CD14-positive monocyte (primary cell): Measurements from ENCODE around the gene CX3CL1. TPM values are rescaled to one million over a fixed set of nuclear protein-coding genes. Genes with fewer than 3 reads are reported as not detected.

ENCODE experiments used
- DNase-seq, 3 donors: peaks; one replicate each; pipeline ENCODE4 v3.0.0-alpha.2; 2011 to 2022
- H2AFZ ChIP-seq: 2 replicates; pipeline ENCODE4 v1.6.0; 2012; ENCODE audit warnings: mild to moderate bottlenecking, low read depth, low read length, inconsistent platforms; ENCODE audit not compliant: insufficient read depth, poor library complexity, severe bottlenecking
- H3K27ac ChIP-seq, 2 donors: 1 replicate in 1 of 2; 2 replicates in 1 of 2; pipeline ENCODE4 v1.5.1; 2012 to 2013; ENCODE audit warnings: low read length in 2 of 2, control low read depth in 1 of 2, inconsistent platforms in 1 of 2, low read depth in 1 of 2, mild to moderate bottlenecking in 1 of 2
- H3K27me3 ChIP-seq, 2 donors: one replicate each; pipeline versions ENCODE4 v1.6.0 to v1.6.1; 2011 to 2013; ENCODE audit warnings: low read length in 2 of 2; ENCODE audit not compliant: control insufficient read depth in 2 of 2, insufficient read depth in 2 of 2
- H3K36me3 ChIP-seq, 2 donors: replicated peaks in 1 of 2; 1 replicate in 1 of 2; 2 replicates in 1 of 2; pipeline versions ENCODE4 v1.5.1 to v1.6.1; 2012 to 2013; ENCODE audit warnings: low read length in 2 of 2, control low read depth in 1 of 2, inconsistent platforms in 1 of 2, mild to moderate bottlenecking in 1 of 2; ENCODE audit not compliant: insufficient read depth in 2 of 2, control insufficient read depth in 1 of 2
- H3K4me1 ChIP-seq, 2 donors: 1 replicate in 1 of 2; 2 replicates in 1 of 2; pipeline versions ENCODE4 v1.5.1 to v1.6.1; 2012 to 2013; ENCODE audit warnings: low read length in 2 of 2, control low read depth in 1 of 2, inconsistent platforms in 1 of 2, mild to moderate bottlenecking in 1 of 2, moderate library complexity in 1 of 2; ENCODE audit not compliant: insufficient read depth in 2 of 2, control insufficient read depth in 1 of 2
- H3K4me2 ChIP-seq: replicated peaks from 2 replicates; pipeline ENCODE3; 2012; ENCODE audit warnings: low read length, moderate library complexity, mild to moderate bottlenecking; ENCODE audit not compliant: poor library complexity, severe bottlenecking; ENCODE audit errors: extremely low read depth
- H3K4me3 ChIP-seq, 3 experiments: fragments of 200-600 bp in 1 of 3; sonication (generic) in 1 of 3; replicated peaks in 1 of 3; 1 replicate in 2 of 3; 2 replicates in 1 of 3; pipeline ENCODE4 v1.5.1; 2011 to 2013; ENCODE audit warnings: low read length in 3 of 3, mild to moderate bottlenecking in 3 of 3, control low read depth in 2 of 3, low read depth in 2 of 3, inconsistent platforms in 1 of 3, moderate library complexity in 1 of 3
- H3K79me2 ChIP-seq: 2 replicates; pipeline ENCODE4 v1.6.0; 2012; ENCODE audit warnings: mild to moderate bottlenecking, control low read depth, inconsistent platforms, low read length, moderate library complexity; ENCODE audit not compliant: insufficient read depth
- H3K9ac ChIP-seq: 2 replicates; pipeline ENCODE4 v1.6.0; 2017; ENCODE audit warnings: low read length, mild to moderate bottlenecking; ENCODE audit not compliant: insufficient read depth, poor library complexity, severe bottlenecking
- H3K9me3 ChIP-seq, 2 donors: replicated peaks in 1 of 2; 1 replicate in 1 of 2; 2 replicates in 1 of 2; pipeline versions ENCODE4 v1.5.1 to v1.6.1; 2012 to 2013; ENCODE audit warnings: low read length in 2 of 2, control low read depth in 1 of 2; ENCODE audit not compliant: control insufficient read depth in 1 of 2, insufficient read depth in 1 of 2
- H4K20me1 ChIP-seq: 2 replicates; pipeline ENCODE4 v1.6.0; 2012; ENCODE audit warnings: mild to moderate bottlenecking, low read length, control low read depth, moderate library complexity; ENCODE audit not compliant: insufficient read depth
- H3K27ac Mint-ChIP-seq, 7 donors: one replicate each; pipeline ENCODE4 v1.8.0; 2020; ENCODE audit warnings: mild to moderate bottlenecking in 7 of 7, mixed read lengths in 7 of 7, moderate library complexity in 6 of 7, inconsistent platforms in 2 of 7
- H3K27me3 Mint-ChIP-seq, 3 donors: one replicate each; pipeline ENCODE4 v1.8.0; 2021 to 2022; ENCODE audit warnings: low read depth in 3 of 3, mild to moderate bottlenecking in 3 of 3, mixed read lengths in 3 of 3, moderate library complexity in 3 of 3, inconsistent platforms in 1 of 3
- H3K36me3 Mint-ChIP-seq, 2 donors: one replicate each; pipeline ENCODE4 v1.8.0; 2020; ENCODE audit warnings: mixed read lengths in 2 of 2, inconsistent platforms in 1 of 2, mild to moderate bottlenecking in 1 of 2
- H3K4me1 Mint-ChIP-seq: one replicate; pipeline ENCODE4 v1.8.0; 2020; ENCODE audit warnings: mild to moderate bottlenecking, mixed read lengths
- H3K4me3 Mint-ChIP-seq, 2 donors: one replicate each; pipeline ENCODE4 v1.8.0; 2020; ENCODE audit warnings: mild to moderate bottlenecking in 2 of 2, mixed read lengths in 2 of 2, moderate library complexity in 1 of 2
- H3K9me3 Mint-ChIP-seq, 7 donors: one replicate each; pipeline ENCODE4 v1.8.0; 2020 to 2022; ENCODE audit warnings: mixed read lengths in 7 of 7, mild to moderate bottlenecking in 6 of 7, moderate library complexity in 6 of 7, inconsistent platforms in 2 of 7
- WGBS: methylation state at CpG from one replicate; pipeline ENCODE4 v1.1.5; 2013; ENCODE audit warnings: missing lambda C conversion rate; ENCODE audit not compliant: insufficient coverage; 5-methylcytosine and 5-hydroxymethylcytosine counted together
- intact Hi-C, 2 donors: fragments of 100-400 bp; cut with micrococcal nuclease; formaldehyde crosslinking; loops; one replicate each; pipeline versions ENCODE4 v1.15.0 to v1.15.1; 2023
- polyA plus RNA-seq, 3 donors: library from polyadenylated mRNA; depleted of rRNA in 1 of 3; unstranded in 2 of 3; stranded (reverse) in 1 of 3; fragments of 300-500 nt in 2 of 3; fragments of >200 nt in 1 of 3; fragmentation: Illumina TruSeq in 2 of 3; gene quantifications; 1 replicate in 2 of 3; 2 replicates in 1 of 3; pipeline ENCODE4 v1.2.3, GENCODE V29; 2012 to 2021
- TF ChIP-seq, protein P1 (sequence below): fragments of 200-600 bp; IDR thresholded peaks from one replicate; pipeline ENCODE4 v1.8.0; 2022; ENCODE audit warnings: antibody characterized with exemption, mild to moderate bottlenecking

The CX3CL1 gene
- polyA plus RNA-seq, 3 donors: not detected

DNA sequence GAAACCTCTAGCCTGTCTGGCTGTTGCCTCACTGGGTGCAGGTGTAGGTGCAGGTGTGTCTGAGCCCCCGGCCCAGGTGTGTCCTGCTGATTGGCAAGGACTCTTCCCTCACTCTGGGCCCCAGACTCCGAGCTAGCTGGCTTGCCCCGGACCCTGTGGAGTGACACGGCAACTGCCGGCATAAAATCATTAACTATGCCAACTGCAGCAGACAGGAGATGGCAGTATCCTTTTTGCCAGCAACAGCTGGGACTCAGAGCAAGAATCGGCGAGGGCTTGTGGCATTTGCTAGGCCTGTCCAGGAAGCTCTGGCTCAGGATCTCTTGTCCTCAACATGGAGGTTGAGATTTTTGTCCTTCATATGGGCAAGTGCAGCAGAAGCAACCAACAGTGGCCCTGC, 54.1 kb downstream of the CX3CL1 start:
- Histone ChIP-seq H3K4me1 (no peaks in the 10 kb centered on the region), H2AFZ (no peak overlapping the region), H3K9me3 (no peaks in the 10 kb centered on the region), H3K27ac (no peak overlapping the region), H3K36me3 (peaks cover 38 to 50% of the 10 kb centered on the region in 2 donors), H3K9ac (no peak overlapping the region), H3K4me3 (no peak overlapping the region), H3K79me2 (no peaks in the 10 kb centered on the region), H4K20me1 (no peaks in the 10 kb centered on the region), H3K4me2 (no peak overlapping the region), H3K27me3 (no peaks in the 10 kb centered on the region)
- Mint-ChIP-seq H3K36me3 (peaks cover 42 to 53% of the 10 kb centered on the region in 2 donors), H3K4me3 (no peak overlapping the region), H3K27me3 (no peaks in the 10 kb centered on the region), H3K4me1 (peaks cover 4% of the 10 kb centered on the region), H3K27ac (no peak overlapping the region), H3K9me3 (peaks cover 0 to under 1% (median 0%) of the 10 kb centered on the region in 7 donors)
- intact Hi-C loops: no loop called here
- 96% methylated on average over 5 of the region's 7 CpGs for WGBS
- no peak for DNase-seq
- TF ChIP-seq, protein P1, sequence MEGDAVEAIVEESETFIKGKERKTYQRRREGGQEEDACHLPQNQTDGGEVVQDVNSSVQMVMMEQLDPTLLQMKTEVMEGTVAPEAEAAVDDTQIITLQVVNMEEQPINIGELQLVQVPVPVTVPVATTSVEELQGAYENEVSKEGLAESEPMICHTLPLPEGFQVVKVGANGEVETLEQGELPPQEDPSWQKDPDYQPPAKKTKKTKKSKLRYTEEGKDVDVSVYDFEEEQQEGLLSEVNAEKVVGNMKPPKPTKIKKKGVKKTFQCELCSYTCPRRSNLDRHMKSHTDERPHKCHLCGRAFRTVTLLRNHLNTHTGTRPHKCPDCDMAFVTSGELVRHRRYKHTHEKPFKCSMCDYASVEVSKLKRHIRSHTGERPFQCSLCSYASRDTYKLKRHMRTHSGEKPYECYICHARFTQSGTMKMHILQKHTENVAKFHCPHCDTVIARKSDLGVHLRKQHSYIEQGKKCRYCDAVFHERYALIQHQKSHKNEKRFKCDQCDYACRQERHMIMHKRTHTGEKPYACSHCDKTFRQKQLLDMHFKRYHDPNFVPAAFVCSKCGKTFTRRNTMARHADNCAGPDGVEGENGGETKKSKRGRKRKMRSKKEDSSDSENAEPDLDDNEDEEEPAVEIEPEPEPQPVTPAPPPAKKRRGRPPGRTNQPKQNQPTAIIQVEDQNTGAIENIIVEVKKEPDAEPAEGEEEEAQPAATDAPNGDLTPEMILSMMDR: no peak

DNA sequence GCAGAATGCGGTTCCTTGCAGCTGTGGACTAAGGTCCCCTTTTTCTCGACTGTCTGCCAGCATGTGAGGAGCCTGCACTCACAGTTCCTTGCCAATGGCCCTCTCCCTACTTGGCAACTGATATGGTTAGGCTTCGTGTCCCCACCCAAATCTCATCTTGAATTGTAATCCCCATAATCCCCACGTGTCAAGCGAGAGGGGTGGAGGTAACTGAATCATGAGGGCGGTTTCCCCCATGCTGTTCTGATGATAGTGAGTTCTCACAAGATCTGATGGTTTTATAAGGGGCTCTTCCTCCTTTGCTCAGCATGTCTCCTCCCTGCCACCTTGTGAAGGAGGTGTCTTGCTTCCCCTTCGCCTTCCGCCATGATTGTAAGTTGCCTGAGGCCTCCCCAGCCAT, 55.0 kb downstream of the CX3CL1 start:
- Mint-ChIP-seq H3K4me3 (no peak overlapping the region), H3K27ac (peak overlapping the region in 1 of 7 donors; percentile 45), H3K9me3 (no peaks in the 10 kb centered on the region), H3K4me1 (peaks cover 4% of the 10 kb centered on the region), H3K27me3 (no peaks in the 10 kb centered on the region), H3K36me3 (peaks cover 49 to 63% of the 10 kb centered on the region in 2 donors)
- intact Hi-C loops: no loop called here
- DNase-seq: no peak
- TF ChIP-seq, protein P1: no peak
- Histone ChIP-seq H3K27ac (no peak overlapping the region), H3K9me3 (no peaks in the 10 kb centered on the region), H3K4me3 (no peak overlapping the region), H3K36me3 (peaks cover 47 to 60% of the 10 kb centered on the region in 2 donors), H2AFZ (no peak overlapping the region), H3K4me1 (no peaks in the 10 kb centered on the region), H3K79me2 (no peaks in the 10 kb centered on the region), H3K27me3 (no peaks in the 10 kb centered on the region), H3K4me2 (no peak overlapping the region), H4K20me1 (no peaks in the 10 kb centered on the region), H3K9ac (no peak overlapping the region)
- 100% methylated on average over 1 of the region's 8 CpGs for WGBS
